Glomerular visceral epithelial cell (primary cell): ENCODE results near the gene AKAP6.

Experiments used
- DNase-seq: peaks from one replicate; pipeline ENCODE4 v3.0.0-alpha.2; 2016; ENCODE audit errors: extremely low spot score

Gene AKAP6

DNA sequence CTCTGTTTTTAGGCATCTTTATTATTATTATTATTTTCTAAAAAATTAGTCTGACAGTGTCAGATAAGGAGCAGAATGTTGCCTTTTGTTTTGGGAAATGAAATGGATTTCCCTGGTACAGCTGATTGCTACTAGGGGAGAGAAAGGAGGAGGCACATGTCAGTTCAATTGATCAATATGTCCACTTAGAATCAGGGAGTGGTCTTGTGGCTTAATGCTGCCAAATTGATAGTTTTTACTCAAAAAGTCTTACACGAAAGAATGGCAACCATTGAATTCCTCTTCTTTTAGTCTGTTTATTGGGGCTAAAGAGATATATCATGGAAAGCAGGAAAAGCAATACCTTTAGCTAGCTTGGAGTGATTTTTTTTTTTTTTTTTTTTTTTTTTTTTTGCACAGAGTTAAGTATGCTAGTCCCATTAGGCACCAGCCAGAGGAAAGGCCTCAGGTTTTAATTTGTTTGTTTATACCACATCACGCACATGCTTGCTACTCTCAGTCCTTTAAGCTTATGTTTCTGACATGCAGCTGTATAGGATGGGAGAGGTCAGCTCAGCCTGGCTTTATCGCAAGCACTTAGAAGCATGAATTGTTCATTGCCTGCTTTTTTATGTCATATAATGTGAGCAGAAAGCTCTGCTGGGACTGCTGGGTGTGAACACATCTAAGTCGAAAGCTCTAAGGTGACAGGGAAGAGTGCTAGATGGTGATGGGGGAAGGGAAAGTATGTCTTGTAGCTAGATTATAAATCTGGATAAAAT lies 1.4 kb downstream of the AKAP6 start:
- no peak for DNase-seq

GRCh38 chr14:32331206-32331605 lies 2.1 kb downstream of the AKAP6 start:
- no peak for DNase-seq

DNA sequence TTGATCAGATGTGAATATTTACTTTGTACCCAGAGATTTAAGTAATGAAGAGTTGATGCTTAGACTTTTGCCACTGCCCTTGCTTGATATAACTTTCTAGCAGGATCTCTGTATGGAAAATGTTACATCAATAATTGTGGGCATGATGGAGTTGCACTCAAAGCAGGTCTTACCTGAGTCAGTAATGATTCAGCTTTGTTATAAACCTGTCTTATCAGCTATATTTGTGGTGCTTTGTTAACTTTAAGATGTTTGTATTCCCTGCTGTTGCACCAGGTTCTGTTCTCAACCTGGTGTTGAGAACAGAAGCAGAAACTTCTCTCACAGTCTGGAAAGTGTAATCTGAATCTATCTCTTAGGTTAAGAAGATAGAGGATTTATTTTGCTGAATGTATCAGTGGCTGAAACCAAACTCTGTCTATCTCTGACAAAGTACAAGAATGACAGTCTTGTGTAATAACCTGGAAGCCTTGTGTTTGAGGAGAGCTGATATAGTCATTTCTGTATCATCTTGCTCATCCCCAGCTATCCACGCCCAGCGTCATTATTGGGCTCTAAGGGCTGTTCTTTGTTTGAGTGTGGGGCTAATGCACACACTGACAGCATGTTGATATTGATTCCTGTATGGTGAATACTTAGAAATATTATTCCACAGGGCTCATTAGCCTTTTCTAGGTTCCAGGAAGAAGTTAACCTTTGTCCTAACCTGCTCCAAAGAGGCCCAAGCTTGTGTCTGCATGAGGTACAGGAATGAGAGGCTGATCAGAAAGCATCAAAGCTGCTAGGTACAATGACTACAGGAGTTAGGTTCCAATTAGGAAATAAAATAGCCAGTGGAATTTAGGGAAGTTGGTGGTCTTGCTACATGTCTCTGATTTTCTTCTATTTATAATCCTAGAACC lies 3.6 kb downstream of the AKAP6 start:
- DNase-seq, result no peak

GRCh38 chr14:32336702-32337101 lies 7.6 kb downstream of the AKAP6 start:
- no peak for DNase-seq

DNA sequence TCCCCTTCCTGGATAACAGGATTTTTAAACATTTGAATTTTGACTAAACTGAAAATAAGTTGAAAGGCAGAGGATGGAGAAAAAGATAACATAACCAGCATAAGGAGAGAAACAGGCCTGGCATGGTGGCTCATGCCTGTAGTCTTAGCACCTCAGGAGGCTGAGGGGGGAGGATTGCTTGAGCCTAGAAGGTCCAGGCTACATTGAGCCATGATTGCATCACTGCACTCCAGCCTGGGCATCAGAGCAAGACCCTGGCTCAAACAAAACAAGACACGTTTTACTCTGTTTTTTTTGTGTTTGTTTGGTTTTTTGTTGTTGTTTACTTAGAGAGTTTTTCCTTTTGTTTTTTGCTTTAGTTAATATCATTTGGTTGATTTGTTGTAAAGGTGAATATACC lies 8.7 kb downstream of the AKAP6 start:
- DNase-seq, result no peak

GRCh38 chr14:32339188-32339587 lies 10.1 kb downstream of the AKAP6 start:
- no peak for DNase-seq

DNA sequence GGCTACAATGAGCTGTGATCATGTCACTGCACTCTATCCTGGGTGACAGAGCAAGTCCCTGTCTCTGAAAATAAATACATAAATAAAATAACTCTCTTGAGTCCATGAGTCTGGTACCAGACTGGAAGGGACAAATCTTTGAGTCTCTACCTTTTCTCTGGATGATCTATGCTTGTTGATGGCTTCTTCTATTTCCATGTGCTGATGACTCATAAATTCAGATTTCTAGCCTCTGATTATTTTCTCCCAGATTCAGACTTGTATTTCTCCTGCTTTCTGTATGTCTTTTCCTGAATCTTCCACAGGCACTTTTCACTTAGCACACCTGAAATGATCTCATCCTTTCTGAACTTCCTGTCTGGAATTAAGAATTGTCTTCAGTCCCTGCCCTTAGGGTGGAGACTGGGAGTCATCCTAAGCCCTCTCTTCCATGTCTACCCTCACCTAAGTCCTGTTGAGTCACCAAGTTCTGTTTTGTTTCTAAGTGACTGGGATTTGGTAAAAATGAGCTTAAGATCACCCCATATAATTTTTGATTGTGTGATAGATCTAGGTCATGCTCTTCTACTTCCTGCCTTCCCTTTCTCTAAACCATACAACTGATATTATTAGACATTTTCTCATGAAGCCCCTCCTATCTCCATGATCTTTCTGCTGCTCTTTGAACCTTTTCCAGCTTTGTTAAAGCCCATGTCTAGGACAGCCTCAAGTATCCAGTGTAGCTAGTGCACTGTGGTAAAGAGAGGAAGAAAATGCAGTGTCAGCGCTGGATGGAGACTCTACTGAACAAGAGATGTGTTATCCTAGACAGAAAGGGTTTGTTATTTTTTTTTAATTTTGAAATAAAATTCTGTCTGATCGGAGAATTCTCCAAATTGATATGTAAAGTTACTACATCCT lies 13.1 kb downstream of the AKAP6 start:
- DNase-seq, result no peak

DNA sequence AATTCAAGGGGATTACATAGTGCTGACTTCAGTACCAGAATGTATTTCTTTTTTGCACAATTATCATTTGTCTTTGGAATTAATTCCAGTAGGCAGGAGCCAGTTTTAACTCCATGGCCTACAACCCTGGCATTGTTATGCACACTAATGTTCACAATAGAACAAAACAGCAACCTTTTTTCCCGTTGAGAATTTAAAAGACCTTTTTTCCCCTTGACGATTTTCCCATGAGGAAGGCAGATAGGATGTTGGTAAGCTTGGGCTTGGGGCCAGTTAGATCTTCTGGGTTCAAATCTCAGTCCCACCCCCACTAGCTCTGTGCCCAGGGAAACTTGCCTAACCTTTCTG lies 13.7 kb downstream of the AKAP6 start:
- no peak for DNase-seq

DNA sequence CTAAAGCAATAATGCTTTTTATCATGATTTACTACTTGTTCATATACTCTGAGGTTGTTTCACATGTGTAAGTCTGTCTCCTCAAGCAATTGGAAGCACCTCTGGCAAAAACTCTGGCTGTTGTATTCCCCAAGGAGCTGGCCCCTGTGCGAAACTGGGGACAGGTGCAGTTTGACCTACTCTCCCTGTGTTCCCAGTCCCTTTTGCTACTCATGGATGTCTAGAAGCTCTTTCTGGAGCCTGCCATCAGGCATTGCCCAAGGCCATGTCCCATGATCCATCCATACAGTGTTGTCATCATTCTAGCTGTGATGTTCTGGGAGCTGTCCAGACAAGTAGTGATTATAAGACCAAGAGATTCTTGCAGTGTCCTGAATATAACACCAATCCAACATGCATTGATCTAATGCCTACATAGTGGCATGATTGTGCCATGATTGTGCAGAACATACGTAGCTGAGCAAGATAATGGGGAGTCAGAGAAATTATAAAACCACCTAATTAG lies 14.9 kb downstream of the AKAP6 start:
- no peak for DNase-seq

DNA sequence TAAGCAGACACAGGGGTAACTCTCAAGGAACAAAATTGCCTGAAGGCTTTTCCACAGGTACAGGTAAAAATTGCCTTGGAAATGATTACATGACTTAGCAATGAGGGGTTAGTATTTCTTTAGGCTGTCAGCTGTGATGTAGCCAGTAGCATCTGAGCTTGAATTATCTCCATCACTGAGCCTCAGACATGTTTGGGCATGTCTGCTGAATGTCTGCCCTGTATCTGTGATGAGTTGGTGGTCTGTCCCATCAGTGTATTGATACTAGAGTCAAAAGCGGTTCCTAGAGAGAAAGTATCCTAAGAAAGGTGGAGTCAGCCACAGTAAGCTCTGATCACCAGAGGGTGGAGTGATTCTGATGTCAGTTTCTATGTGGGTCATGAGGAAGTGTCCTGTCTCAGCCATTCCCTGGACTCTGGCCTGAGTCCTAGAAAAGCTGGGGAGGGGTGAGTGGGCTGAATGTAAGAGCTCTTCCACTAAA lies 16.3 kb downstream of the AKAP6 start:
- DNase-seq, result no peak

- no peak for DNase-seq
These were observed 20.2 kb downstream of the AKAP6 start for GRCh38 chr14:32349322-32349721.

DNA sequence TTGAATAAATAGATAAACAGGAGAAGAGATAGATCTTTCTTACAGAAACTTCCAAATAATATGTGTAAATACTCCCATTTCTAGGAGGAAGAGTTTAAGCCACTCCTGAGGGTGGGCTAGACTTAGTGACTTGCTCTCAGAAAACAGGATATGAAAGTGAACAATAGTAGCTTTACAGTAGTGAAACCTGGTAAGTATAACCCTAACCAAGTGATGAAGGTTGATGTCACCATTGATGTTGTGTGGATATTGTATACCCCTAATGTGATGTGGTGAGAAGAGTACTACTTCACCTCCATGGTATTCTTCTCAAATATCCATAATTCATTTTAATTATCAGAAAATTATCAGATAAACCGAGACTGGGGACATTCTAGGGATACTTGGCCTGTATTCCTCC lies 20.9 kb downstream of the AKAP6 start:
- no peak for DNase-seq

- DNase-seq, result no peak
These were observed 23.5 kb downstream of the AKAP6 start for GRCh38 chr14:32352631-32353030.

DNA sequence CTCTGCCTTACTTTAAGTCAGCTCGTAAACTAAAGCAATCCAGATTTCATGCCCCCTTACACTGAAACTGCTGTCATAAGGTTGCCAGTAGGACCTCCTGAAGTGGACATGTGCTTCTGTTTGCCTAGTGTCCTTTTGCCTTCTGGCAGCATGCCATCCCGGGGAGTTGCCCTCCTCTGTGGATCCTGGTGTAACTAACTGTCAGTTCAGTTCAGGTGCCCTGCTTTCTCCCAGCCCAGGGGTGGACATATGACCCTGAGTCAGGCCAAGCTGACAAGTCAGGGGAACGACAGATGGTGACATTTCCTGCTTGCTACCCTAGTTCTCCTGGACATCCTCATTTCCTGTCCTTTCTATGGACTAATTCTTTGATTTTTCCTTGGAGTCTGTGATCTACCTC lies 25.6 kb downstream of the AKAP6 start:
- DNase-seq, result no peak

GRCh38 chr14:32358781-32359180 lies 29.7 kb downstream of the AKAP6 start:
- no peak for DNase-seq

- no peak for DNase-seq
These were observed 32.6 kb downstream of the AKAP6 start for GRCh38 chr14:32361674-32362073.

- no peak for DNase-seq
These were observed 34.7 kb downstream of the AKAP6 start for GRCh38 chr14:32363761-32364160.

DNA sequence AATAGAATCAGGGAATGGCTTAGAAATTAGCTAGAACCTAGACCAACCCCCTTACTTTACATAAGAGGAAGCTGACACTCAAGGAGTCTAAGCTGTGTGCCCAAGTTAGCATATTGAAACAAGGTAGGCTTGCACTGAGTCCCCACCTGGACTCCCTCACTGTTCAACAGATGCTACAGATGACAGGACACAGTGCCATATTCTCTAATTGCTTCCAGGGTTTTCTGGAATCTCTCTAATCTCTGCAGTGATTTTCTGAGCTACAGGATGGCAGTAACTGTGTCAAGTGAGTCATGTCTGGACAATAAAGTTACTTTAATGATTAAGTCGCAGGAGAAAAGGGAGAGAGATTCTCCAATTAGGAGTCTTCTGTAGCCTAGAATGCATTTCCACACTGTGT lies 35.8 kb downstream of the AKAP6 start:
- DNase-seq, result no peak

GRCh38 chr14:32366256-32366879 lies 37.3 kb downstream of the AKAP6 start:
- DNase-seq, result peak; percentile 12

- DNase-seq, result no peak
These were observed 37.9 kb downstream of the AKAP6 start for GRCh38 chr14:32366986-32367385.

GRCh38 chr14:32367516-32367915 lies 38.4 kb downstream of the AKAP6 start:
- DNase-seq, result no peak
